Neural progenitor cell (in vitro differentiated cells): ENCODE measurements around the gene SYNM.

Experiments used
- CTCF ChIP-seq: fragments of 200-600 bp; sonication (generic); IDR thresholded peaks from 2 replicates; pipeline ENCODE4 v1.5.1; 2017; ENCODE audit warnings: antibody characterized with exemption, mild to moderate bottlenecking
- EZH2phosphoT487 ChIP-seq: fragments of 200-600 bp; sonication (generic); IDR thresholded peaks from 2 replicates; pipeline ENCODE4 v1.6.1; 2017; ENCODE audit warnings: antibody characterized with exemption

GRCh38 chr15:99099661-99100060 is 5.2 kb upstream of the SYNM start:
- TF ChIP-seq CTCF (no peak), EZH2phosphoT487 (no peak)
